ENCODE data around the gene RPS3.

RPS3 gene

GRCh38 chr11:75442161-75442885 is 43.0 kb downstream of the RPS3 start:
- Histone ChIP-seq H3K36me3 (ENCODE audit: control insufficient read depth, insufficient read depth, low read length) (no peaks in the 10 kb centered on the region), H3K4me3 (replicated peaks; ENCODE audit: low read depth, low read length) (no peak overlapping the region), H3K27me3 (replicated peaks; ENCODE audit: control insufficient read depth, insufficient read depth, low read length) (no peaks in the 10 kb centered on the region)
- DNase-seq (ENCODE audit: extremely low read depth, insufficient read length): no peak
- no peak for TF ChIP-seq CTCF (IDR thresholded peaks at IDR 0.05; ENCODE audit: insufficient read depth, low read length, poor library complexity, severe bottlenecking)

GRCh38 chr11:75443043-75443442 is 43.7 kb downstream of the RPS3 start:
- Histone ChIP-seq H3K36me3 (ENCODE audit: control insufficient read depth, insufficient read depth, low read length) (no peaks in the 10 kb centered on the region), H3K27me3 (replicated peaks; ENCODE audit: control insufficient read depth, insufficient read depth, low read length) (no peaks in the 10 kb centered on the region), H3K4me3 (replicated peaks; ENCODE audit: low read depth, low read length) (no peak overlapping the region)
- DNase-seq (ENCODE audit: extremely low read depth, insufficient read length): no peak
- no peak for TF ChIP-seq CTCF (IDR thresholded peaks at IDR 0.05; ENCODE audit: insufficient read depth, low read length, poor library complexity, severe bottlenecking)

GRCh38 chr11:75445315-75445953 is 46.1 kb downstream of the RPS3 start:
- Histone ChIP-seq H3K27me3 (replicated peaks; ENCODE audit: control insufficient read depth, insufficient read depth, low read length) (no peaks in the 10 kb centered on the region), H3K4me3 (replicated peaks; ENCODE audit: low read depth, low read length) (no peak overlapping the region), H3K36me3 (ENCODE audit: control insufficient read depth, insufficient read depth, low read length) (no peaks in the 10 kb centered on the region)
- TF ChIP-seq CTCF (IDR thresholded peaks at IDR 0.05; ENCODE audit: insufficient read depth, low read length, poor library complexity, severe bottlenecking): peak; percentile 94
- DNase-seq (ENCODE audit: extremely low read depth, insufficient read length): peak; percentile 27

- Histone ChIP-seq H3K36me3 (ENCODE audit: control insufficient read depth, insufficient read depth, low read length) (no peaks in the 10 kb centered on the region), H3K27me3 (replicated peaks; ENCODE audit: control insufficient read depth, insufficient read depth, low read length) (no peaks in the 10 kb centered on the region), H3K4me3 (replicated peaks; ENCODE audit: low read depth, low read length) (no peak overlapping the region)
- no peak for DNase-seq (ENCODE audit: extremely low read depth, insufficient read length)
- no peak for TF ChIP-seq CTCF (IDR thresholded peaks at IDR 0.05; ENCODE audit: insufficient read depth, low read length, poor library complexity, severe bottlenecking)
Observed at GRCh38 chr11:75447415-75447814, 48.1 kb downstream of the RPS3 start.

GRCh38 chr11:75449271-75449670 is 50.0 kb downstream of the RPS3 start:
- no peak for TF ChIP-seq CTCF (IDR thresholded peaks at IDR 0.05; ENCODE audit: insufficient read depth, low read length, poor library complexity, severe bottlenecking)
- Histone ChIP-seq H3K36me3 (ENCODE audit: control insufficient read depth, insufficient read depth, low read length) (no peaks in the 10 kb centered on the region), H3K4me3 (replicated peaks; ENCODE audit: low read depth, low read length) (no peak overlapping the region), H3K27me3 (replicated peaks; ENCODE audit: control insufficient read depth, insufficient read depth, low read length) (no peaks in the 10 kb centered on the region)
- DNase-seq (ENCODE audit: extremely low read depth, insufficient read length): no peak
